HL-60 (cell line): ENCODE data around the gene NFE2L2.

Experiments used
- CTCF ChIP-seq: IDR thresholded peaks from one replicate; pipeline ENCODE4 v1.5.1; 2011; ENCODE audit warnings: low read length, control low read depth, inconsistent platforms; ENCODE audit not compliant: insufficient read depth
- GABPA ChIP-seq: IDR thresholded peaks from 2 replicates; pipeline ENCODE4 v1.6.1; 2012; ENCODE audit warnings: low read depth
- POLR2AphosphoS5 ChIP-seq: IDR thresholded peaks from 2 replicates; pipeline ENCODE4 v1.6.1; 2012; ENCODE audit warnings: low read depth
- REST ChIP-seq: IDR thresholded peaks from 2 replicates; pipeline ENCODE4 v1.6.1; 2012; ENCODE audit warnings: low read depth; ENCODE audit not compliant: insufficient replicate concordance
- SPI1 ChIP-seq: IDR thresholded peaks from 2 replicates; pipeline ENCODE4 v1.6.1; 2012; ENCODE audit warnings: low read depth, mild to moderate bottlenecking, borderline replicate concordance

- TF ChIP-seq CTCF: no peak
- TF ChIP-seq POLR2AphosphoS5: no peak
- no peak for TF ChIP-seq GABPA
- TF ChIP-seq REST: no peak
- no peak for TF ChIP-seq SPI1
Observed at GRCh38 chr2:177285892-177286715, 21.6 kb upstream of the NFE2L2 start.
